ENCODE measurements around the gene CSRP2. TPM values are rescaled to one million over a fixed set of nuclear protein-coding genes. Genes with fewer than 3 reads are reported as not detected.

The CSRP2 gene
- total RNA-seq, 4 donors from 2014 or later, result 1.9 to 9.6 (median 8.3) TPM

- DNase-seq, result no peak
- H3K27ac ChIP-seq, result peak overlapping the region in 3 of 4 donors; percentile 29 to 47 (median 39)
These were observed 15.7 kb downstream of the CSRP2 start for GRCh38 chr12:76863005-76863670.

GRCh38 chr12:76860256-76860655 lies 18.6 kb downstream of the CSRP2 start:
- H3K36me3 ChIP-seq, result no peaks in the 10 kb centered on the region
- no peak for DNase-seq
- TF ChIP-seq POLR2A (IDR thresholded peaks at IDR 0.05) (no peak), EP300 (IDR thresholded peaks at IDR 0.05; ENCODE audit: low read depth) (no peak), CTCF (IDR thresholded peaks at IDR 0.05) (no peak), POLR2AphosphoS5 (IDR thresholded peaks at IDR 0.05) (no peak)
- peak overlapping the region in 2 of 4 donors; percentile 29 to 41 for H3K27ac ChIP-seq
- H3K4me3 ChIP-seq, result no peak overlapping the region
- H3K9me3 ChIP-seq, result no peaks in the 10 kb centered on the region
- H3K4me1 ChIP-seq, result peaks cover 0 to 12% (median 0%) of the 10 kb centered on the region in 4 donors
- 82 to 86% methylated on average over 3 of the region's 3 CpGs for WGBS, 2 donors (ENCODE audit: low coverage in 1 of 2)
- no peaks in the 10 kb centered on the region for H3K27me3 ChIP-seq
- intact Hi-C loops (cut with DNase I; ENCODE audit: low total_unique reads) (no loop called here), in situ Hi-C loops (cut with MboI; ENCODE audit: low pct_ligation_motif_present in 1 of 4, low pct_unique_long_range_greater_than_20kb in 1 of 4, low sequenced_read_pairs in 3 of 4) (no loop called here)

More at GRCh38 chr12:76863005-76863670, 15.7 kb downstream of the CSRP2 start:
- in situ Hi-C loops (cut with MboI; ENCODE audit: low pct_ligation_motif_present in 1 of 4, low pct_unique_long_range_greater_than_20kb in 1 of 4, low sequenced_read_pairs in 3 of 4) (no loop called here), intact Hi-C loops (cut with DNase I; ENCODE audit: low total_unique reads) (no loop called here)
- H3K4me3 ChIP-seq, result no peak overlapping the region
- WGBS, 2 donors (ENCODE audit: low coverage in 1 of 2), result 82 to 83% methylated on average over 10 to 12 of the region's 12 CpGs
- H3K4me1 ChIP-seq, result peaks cover 0 to 19% (median 0%) of the 10 kb centered on the region in 4 donors
- TF ChIP-seq POLR2AphosphoS5 (IDR thresholded peaks at IDR 0.05), result peak in 1 of 3 donors; percentile 22
- TF ChIP-seq EP300 (IDR thresholded peaks at IDR 0.05; ENCODE audit: low read depth), result no peak
- H3K36me3 ChIP-seq, result no peaks in the 10 kb centered on the region
- H3K27me3 ChIP-seq, result no peaks in the 10 kb centered on the region
- H3K9me3 ChIP-seq, result no peaks in the 10 kb centered on the region

- Histone ChIP-seq H3K4me1 (peaks cover 0 to 12% (median 0%) of the 10 kb centered on the region in 4 donors), H3K27me3 (no peaks in the 10 kb centered on the region), H3K9me3 (no peaks in the 10 kb centered on the region), H3K27ac (peak overlapping the region in 2 of 4 donors; percentile 29 to 41), H3K4me3 (no peak overlapping the region), H3K36me3 (no peaks in the 10 kb centered on the region)
- TF ChIP-seq POLR2AphosphoS5 (IDR thresholded peaks at IDR 0.05) (no peak), EP300 (IDR thresholded peaks at IDR 0.05; ENCODE audit: low read depth) (no peak), POLR2A (IDR thresholded peaks at IDR 0.05) (no peak), CTCF (IDR thresholded peaks at IDR 0.05) (no peak)
- intact Hi-C loops (cut with DNase I; ENCODE audit: low total_unique reads) (no loop called here), in situ Hi-C loops (cut with MboI; ENCODE audit: low pct_ligation_motif_present in 1 of 4, low pct_unique_long_range_greater_than_20kb in 1 of 4, low sequenced_read_pairs in 3 of 4) (no loop called here)
- no peak for DNase-seq
- 76 to 80% methylated on average over 4 of the region's 4 CpGs for WGBS, 2 donors (ENCODE audit: low coverage in 1 of 2)
These were observed 19.2 kb downstream of the CSRP2 start for GRCh38 chr12:76859611-76860010.

- no peak overlapping the region for H3K4me3 ChIP-seq
- intact Hi-C loops (cut with DNase I; ENCODE audit: low total_unique reads), result no loop called here
- in situ Hi-C loops (cut with MboI; ENCODE audit: low pct_ligation_motif_present in 1 of 4, low pct_unique_long_range_greater_than_20kb in 1 of 4, low sequenced_read_pairs in 3 of 4), result no loop called here
- H3K36me3 ChIP-seq, result no peaks in the 10 kb centered on the region
- 96 to 100% methylated on average over 1 of the region's 1 CpG for WGBS, 2 donors (ENCODE audit: low coverage in 1 of 2)
- no peaks in the 10 kb centered on the region for H3K9me3 ChIP-seq
- no peak for TF ChIP-seq EP300 (IDR thresholded peaks at IDR 0.05; ENCODE audit: low read depth)
- TF ChIP-seq POLR2A (IDR thresholded peaks at IDR 0.05), result no peak
- TF ChIP-seq POLR2AphosphoS5 (IDR thresholded peaks at IDR 0.05), result no peak
- TF ChIP-seq CTCF (IDR thresholded peaks at IDR 0.05), result no peak
- DNase-seq, result no peak
- H3K4me1 ChIP-seq, result no peaks in the 10 kb centered on the region
- H3K27ac ChIP-seq, result no peak overlapping the region
- H3K27me3 ChIP-seq, result no peaks in the 10 kb centered on the region
These were observed 22.7 kb downstream of the CSRP2 start for GRCh38 chr12:76856018-76856644.

Measured in transverse colon (tissue), 4 donors.